Cardiac muscle cell (in vitro differentiated cells and primary cell): ENCODE results near the gene CELF5. TPM values are rescaled to one million over a fixed set of nuclear protein-coding genes. Genes with fewer than 3 reads are reported as not detected.
"Not testable (repeated sequence)": the region's sequence is repeated elsewhere in the genome, so short reads cannot be mapped to it uniquely, and the experiment has no call there.

ENCODE experiments used
- DNase-seq, 2 donors: peaks; one replicate each; pipeline versions ENCODE4 v3.0.0 to v3.0.0-alpha.2; 2010 to 2017; ENCODE audit warnings: low read depth in 1 of 2, low spot score in 1 of 2
- H3K27ac ChIP-seq: fragments of 200-600 bp; sonication (generic); 2 replicates; pipeline ENCODE4 v1.5.1; 2016
- H3K27me3 ChIP-seq: fragments of 200-600 bp; sonication (generic); 2 replicates; pipeline ENCODE4 v1.6.0; 2016; ENCODE audit warnings: control low read depth
- H3K36me3 ChIP-seq: fragments of 200-600 bp; sonication (generic); 2 replicates; pipeline ENCODE4 v1.5.1; 2016; ENCODE audit warnings: control low read depth
- H3K4me1 ChIP-seq: fragments of 200-600 bp; sonication (generic); 2 replicates; pipeline ENCODE4 v1.8.1; 2017; ENCODE audit warnings: low read depth, mild to moderate bottlenecking, mixed run types
- H3K4me3 ChIP-seq: fragments of 200-600 bp; sonication (generic); 2 replicates; pipeline ENCODE4 v1.5.1; 2016; ENCODE audit warnings: mild to moderate bottlenecking
- H3K9me3 ChIP-seq: fragments of 200-600 bp; sonication (generic); 2 replicates; pipeline ENCODE4 v1.5.1; 2017; ENCODE audit warnings: low read depth, mild to moderate bottlenecking, control low read depth
- CTCF ChIP-seq: IDR thresholded peaks from 2 replicates; pipeline ENCODE4 v1.5.1; 2012; ENCODE audit warnings: low read depth, mild to moderate bottlenecking, low read length
- polyA plus RNA-seq: library from polyadenylated mRNA; unstranded; fragments of >200 nt; fragmentation: Nextera tagmentation; extraction: Ambion mirVana; gene quantifications from 2 replicates; pipeline ENCODE4 v1.2.1, GENCODE V29; 2016
- total RNA-seq: library from RNA; depleted of rRNA; stranded (reverse); fragments of >200 nt; gene quantifications from 2 replicates; pipeline ENCODE4 v1.2.3, GENCODE V29; 2016

Gene CELF5
- total and polyA plus RNA-seq, 2 experiments from 2014 or later, result 4.5 to 8.4 TPM

DNA sequence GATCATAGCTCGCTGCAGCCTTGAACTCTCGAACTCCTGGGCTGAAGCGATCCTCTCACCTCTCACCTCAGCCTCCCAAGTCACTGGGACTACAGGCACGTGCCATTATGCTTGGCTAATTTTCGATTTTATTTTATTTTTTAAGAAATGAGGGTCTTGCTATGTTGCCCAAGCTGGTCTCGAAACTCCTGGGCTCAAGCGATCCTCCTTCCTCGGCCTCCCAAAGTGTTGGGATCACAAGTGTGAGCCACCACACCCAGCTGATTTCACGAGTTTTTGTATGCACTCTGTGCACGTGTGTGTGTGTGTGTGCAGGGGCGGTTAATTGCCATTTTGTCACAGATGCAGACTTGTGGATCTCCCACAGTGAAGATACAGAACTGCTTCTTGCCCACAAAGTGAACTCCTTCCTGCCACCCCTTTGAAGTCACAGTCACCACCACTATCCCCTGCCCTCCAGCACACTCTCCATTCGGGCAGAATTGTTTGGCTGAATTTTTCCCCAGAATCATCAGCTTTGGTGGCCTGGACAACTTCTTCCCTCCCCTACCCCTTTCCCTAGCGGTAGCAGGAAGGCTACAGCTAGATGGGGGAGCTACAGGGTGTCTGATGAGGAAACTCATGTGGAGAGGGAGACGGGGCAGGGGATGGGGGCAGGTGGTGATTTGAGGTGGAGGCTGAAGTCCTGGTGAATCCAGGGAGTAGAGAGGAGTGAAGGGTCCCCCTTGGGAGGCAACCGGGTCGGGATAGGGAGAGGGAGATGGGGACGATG lies 59.6 kb downstream of the CELF5 start:
- H3K9me3 ChIP-seq, result no peaks in the 10 kb centered on the region
- peak overlapping the region; percentile 30 for H3K4me3 ChIP-seq
- DNase-seq, result no peak
- H3K27ac ChIP-seq, result peak overlapping the region; percentile 77
- H3K36me3 ChIP-seq, result no peaks in the 10 kb centered on the region
- H3K4me1 ChIP-seq, result no peaks in the 10 kb centered on the region
- no peaks in the 10 kb centered on the region for H3K27me3 ChIP-seq
- no peak for TF ChIP-seq CTCF

GRCh38 chr19:3284759-3285646 lies 60.5 kb downstream of the CELF5 start:
- H3K4me3 ChIP-seq, result peak overlapping the region; percentile 30

DNA sequence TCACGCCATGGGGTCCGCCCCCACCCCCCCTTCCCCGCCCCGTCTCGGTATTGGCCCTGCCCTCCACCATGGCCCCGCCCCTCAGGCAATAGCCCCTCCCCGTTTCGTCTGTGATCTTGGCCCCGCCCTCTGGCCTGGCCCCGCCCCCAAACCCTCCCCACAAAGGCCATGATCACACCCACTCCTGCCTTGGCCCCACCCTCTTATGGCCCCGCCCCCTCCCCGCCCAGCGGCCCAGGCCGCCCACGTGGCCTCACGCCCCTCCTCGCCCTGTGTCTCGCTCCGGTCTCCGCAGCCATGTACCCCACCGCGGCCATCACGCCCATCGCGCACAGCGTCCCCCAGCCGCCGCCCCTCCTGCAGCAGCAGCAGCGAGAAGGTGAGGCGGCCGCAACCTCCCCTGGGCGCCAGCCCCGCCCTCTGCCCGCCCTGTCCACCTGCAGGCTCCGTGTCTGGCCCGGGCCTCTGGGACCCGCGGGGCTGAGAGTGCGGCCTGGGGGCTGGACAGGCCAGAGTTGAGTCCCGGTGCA lies 61.3 kb downstream of the CELF5 start:
- H3K4me3 ChIP-seq, result peak overlapping the region; percentile 46
- no peaks in the 10 kb centered on the region for H3K4me1 ChIP-seq
- TF ChIP-seq CTCF, result no peak
- H3K9me3 ChIP-seq, result no peaks in the 10 kb centered on the region
- no peak overlapping the region for H3K27ac ChIP-seq
- H3K36me3 ChIP-seq, result no peaks in the 10 kb centered on the region
- H3K27me3 ChIP-seq, result no peaks in the 10 kb centered on the region
- DNase-seq, result peak in 1 of 2 donors; percentile 27

More at GRCh38 chr19:3284759-3285646, 60.5 kb downstream of the CELF5 start:
- Histone ChIP-seq H3K27ac (peak overlapping the region; percentile 77), H3K4me1 (no peaks in the 10 kb centered on the region), H3K27me3 (no peaks in the 10 kb centered on the region), H3K36me3 (no peaks in the 10 kb centered on the region), H3K9me3 (no peaks in the 10 kb centered on the region)
- DNase-seq, result peak; percentile 47 to 100
- no peak for TF ChIP-seq CTCF

DNA sequence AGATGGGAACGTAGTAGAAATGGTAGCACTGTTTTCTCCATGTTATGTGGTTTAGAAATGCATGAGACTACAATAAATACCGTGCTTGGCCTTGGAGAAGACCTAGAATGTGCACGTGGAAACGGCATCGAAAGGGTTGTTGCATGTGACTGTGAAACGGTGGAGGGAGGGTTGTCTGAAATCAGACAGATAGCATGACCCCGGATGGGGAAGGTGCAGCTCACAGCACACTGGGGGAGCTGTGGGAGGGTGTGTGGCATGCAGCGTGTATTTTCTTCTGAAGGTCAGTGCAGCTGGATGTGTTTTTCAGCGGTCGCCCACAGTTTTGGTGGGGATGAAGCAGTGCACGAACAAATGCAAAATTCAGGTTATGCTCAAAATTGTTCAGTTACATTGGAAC lies 63.4 kb downstream of the CELF5 start:
- H3K4me3 ChIP-seq, result no peak overlapping the region
- no peak overlapping the region for H3K27ac ChIP-seq
- TF ChIP-seq CTCF, result no peak
- H3K36me3 ChIP-seq, result no peaks in the 10 kb centered on the region
- H3K9me3 ChIP-seq, result no peaks in the 10 kb centered on the region
- H3K27me3 ChIP-seq, result no peaks in the 10 kb centered on the region
- H3K4me1 ChIP-seq, result no peaks in the 10 kb centered on the region
- DNase-seq, result no peak

DNA sequence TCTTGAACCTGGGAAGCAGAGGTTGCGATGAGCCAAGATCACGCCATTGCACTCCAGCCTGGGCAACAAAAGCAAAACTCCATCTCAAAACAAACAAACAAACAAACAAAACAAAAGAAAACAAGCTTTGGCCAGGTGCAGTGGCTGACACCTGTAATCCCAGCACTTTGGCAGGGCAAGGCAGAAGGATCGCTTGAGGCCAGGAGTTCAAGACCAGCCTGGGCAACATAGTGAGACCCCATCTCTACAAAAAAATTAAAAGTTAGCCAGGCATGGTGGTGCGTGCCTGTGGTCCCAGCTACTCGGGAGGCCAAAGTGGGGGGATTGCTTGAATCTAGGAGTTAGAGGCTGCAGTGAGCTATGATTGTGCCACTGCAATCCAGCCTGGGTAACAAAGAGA lies 64.0 kb downstream of the CELF5 start:
- not testable (repeated sequence) for H3K4me1 ChIP-seq, DNase-seq, H3K27ac ChIP-seq, H3K36me3 ChIP-seq, H3K9me3 ChIP-seq, H3K27me3 ChIP-seq, H3K4me3 ChIP-seq
